Measurements from ENCODE around the gene VPS9D1. TPM values are rescaled to one million over a fixed set of nuclear protein-coding genes. Genes with fewer than 3 reads are reported as not detected.

The VPS9D1 gene
- total RNA-seq, 1 donor: 14.5 TPM

DNA sequence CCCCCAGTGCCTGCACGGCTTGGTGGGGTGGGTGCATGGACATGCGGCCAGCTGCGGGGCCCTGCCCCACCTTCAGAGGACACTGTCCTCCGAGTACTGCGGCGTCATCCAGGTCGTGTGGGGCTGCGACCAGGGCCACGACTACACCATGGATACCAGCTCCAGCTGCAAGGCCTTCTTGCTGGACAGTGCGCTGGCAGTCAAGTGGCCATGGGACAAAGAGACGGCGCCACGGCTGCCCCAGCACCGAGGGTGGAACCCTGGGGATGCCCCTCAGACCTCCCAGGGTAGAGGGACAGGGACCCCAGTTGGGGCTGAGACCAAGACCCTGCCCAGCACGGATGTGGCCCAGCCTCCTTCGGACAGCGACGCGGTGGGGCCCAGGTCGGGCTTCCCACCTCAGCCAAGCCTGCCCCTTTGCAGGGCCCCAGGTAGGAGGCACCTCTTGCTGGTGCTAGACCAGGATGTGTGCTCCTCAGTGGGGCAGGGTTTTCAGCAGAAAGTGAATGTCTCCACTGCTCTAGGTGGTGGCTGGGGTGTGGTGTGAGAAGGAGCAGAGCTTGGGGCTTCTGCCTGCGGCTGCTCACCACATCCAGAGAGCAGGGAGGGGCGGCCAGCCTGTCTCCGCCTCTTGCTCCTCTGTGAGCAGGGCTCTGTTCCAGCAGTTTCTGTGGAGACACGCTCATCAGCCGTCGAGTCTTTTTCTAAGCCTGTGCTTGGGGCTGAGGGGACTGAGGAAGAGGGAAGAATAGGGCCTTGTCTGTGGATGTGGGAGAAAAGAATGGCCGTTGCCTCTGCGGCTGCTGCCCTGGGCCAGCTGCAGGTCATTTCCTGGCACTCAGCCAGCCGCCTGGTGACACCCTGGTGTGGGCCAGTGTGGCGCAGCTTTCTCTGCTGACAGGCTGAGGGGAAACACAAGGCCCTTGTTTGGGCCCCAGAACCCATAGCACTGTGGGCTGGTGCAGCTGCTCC, 2.9 kb upstream of the VPS9D1 start:
- Histone ChIP-seq H3K79me2 (ENCODE audit: insufficient read depth, low read length) (peaks cover 57% of the 10 kb centered on the region), H4K20me1 (ENCODE audit: insufficient read depth, low read length) (peaks cover 28% of the 10 kb centered on the region), H3K4me1 (ENCODE audit: insufficient read depth, low read length) (peaks cover 26% of the 10 kb centered on the region), H3K27me3 (ENCODE audit: insufficient read depth, low read length) (no peaks in the 10 kb centered on the region), H3K27ac (ENCODE audit: low read depth, low read length) (no peak overlapping the region), H3K9me3 (ENCODE audit: low read depth, low read length) (no peaks in the 10 kb centered on the region), H3K4me3 (ENCODE audit: insufficient read depth, low read length) (no peak overlapping the region), H3K36me3 (ENCODE audit: insufficient read depth, low read length) (peaks cover 40% of the 10 kb centered on the region), H2AFZ (ENCODE audit: low read length) (no peak overlapping the region), H3K4me2 (ENCODE audit: insufficient read depth, low read length) (no peak overlapping the region)
- TF ChIP-seq, protein P1, sequence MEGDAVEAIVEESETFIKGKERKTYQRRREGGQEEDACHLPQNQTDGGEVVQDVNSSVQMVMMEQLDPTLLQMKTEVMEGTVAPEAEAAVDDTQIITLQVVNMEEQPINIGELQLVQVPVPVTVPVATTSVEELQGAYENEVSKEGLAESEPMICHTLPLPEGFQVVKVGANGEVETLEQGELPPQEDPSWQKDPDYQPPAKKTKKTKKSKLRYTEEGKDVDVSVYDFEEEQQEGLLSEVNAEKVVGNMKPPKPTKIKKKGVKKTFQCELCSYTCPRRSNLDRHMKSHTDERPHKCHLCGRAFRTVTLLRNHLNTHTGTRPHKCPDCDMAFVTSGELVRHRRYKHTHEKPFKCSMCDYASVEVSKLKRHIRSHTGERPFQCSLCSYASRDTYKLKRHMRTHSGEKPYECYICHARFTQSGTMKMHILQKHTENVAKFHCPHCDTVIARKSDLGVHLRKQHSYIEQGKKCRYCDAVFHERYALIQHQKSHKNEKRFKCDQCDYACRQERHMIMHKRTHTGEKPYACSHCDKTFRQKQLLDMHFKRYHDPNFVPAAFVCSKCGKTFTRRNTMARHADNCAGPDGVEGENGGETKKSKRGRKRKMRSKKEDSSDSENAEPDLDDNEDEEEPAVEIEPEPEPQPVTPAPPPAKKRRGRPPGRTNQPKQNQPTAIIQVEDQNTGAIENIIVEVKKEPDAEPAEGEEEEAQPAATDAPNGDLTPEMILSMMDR (IDR thresholded peaks at IDR 0.05; ENCODE audit: extremely low read depth, low read depth, low read length): no peak
- no peak for DNase-seq (ENCODE audit: insufficient read length, low spot score, missing footprints)

DNA sequence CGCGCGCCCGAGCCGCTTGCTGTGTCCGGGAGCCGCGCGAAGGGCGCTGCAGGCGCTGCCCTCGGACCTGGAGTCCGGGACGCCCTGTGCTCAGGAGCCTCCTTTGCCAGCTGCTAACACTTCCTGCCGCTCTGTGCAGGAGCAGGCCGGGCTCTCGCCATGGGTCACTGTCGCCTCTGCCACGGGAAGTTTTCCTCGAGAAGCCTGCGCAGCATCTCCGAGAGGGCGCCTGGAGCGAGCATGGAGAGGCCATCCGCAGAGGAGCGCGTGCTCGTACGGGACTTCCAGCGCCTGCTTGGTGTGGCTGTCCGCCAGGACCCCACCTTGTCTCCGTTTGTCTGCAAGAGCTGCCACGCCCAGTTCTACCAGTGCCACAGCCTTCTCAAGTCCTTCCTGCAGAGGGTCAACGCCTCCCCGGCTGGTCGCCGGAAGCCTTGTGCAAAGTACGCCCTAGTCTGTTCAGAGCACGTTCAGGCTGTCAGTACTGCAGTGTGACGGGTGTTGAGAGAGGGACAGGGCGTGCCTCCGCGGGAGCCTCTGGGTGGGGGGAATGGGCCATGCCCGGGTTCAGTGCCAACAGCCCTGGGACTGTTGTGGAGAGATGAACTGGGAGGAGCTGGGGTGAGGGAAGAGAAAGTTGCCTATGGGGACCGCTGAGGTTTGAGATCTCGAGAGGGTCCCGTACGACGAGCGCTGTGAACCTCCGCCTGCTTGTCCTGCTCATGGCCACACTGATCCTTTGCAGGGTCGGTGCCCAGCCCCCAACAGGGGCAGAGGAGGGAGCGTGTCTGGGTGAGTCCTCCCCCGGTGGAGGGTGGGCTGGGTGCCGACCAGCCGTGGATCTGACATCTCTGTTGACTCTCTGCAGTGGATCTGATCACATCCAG, 1.9 kb upstream of the VPS9D1 start:
- TF ChIP-seq, protein P1 (IDR thresholded peaks at IDR 0.05; ENCODE audit: extremely low read depth, low read depth, low read length): no peak
- Histone ChIP-seq H3K9me3 (ENCODE audit: low read depth, low read length) (no peaks in the 10 kb centered on the region), H3K4me2 (ENCODE audit: insufficient read depth, low read length) (peak overlapping the region; percentile 94), H3K79me2 (ENCODE audit: insufficient read depth, low read length) (peaks cover 62% of the 10 kb centered on the region), H3K4me3 (ENCODE audit: insufficient read depth, low read length) (peak overlapping the region; percentile 88), H3K4me1 (ENCODE audit: insufficient read depth, low read length) (peaks cover 26% of the 10 kb centered on the region), H3K36me3 (ENCODE audit: insufficient read depth, low read length) (peaks cover 36% of the 10 kb centered on the region), H4K20me1 (ENCODE audit: insufficient read depth, low read length) (peaks cover 32% of the 10 kb centered on the region), H2AFZ (ENCODE audit: low read length) (no peak overlapping the region), H3K27me3 (ENCODE audit: insufficient read depth, low read length) (no peaks in the 10 kb centered on the region), H3K27ac (ENCODE audit: low read depth, low read length) (peak overlapping the region; percentile 52)
- DNase-seq (ENCODE audit: insufficient read length, low spot score, missing footprints): no peak

DNA sequence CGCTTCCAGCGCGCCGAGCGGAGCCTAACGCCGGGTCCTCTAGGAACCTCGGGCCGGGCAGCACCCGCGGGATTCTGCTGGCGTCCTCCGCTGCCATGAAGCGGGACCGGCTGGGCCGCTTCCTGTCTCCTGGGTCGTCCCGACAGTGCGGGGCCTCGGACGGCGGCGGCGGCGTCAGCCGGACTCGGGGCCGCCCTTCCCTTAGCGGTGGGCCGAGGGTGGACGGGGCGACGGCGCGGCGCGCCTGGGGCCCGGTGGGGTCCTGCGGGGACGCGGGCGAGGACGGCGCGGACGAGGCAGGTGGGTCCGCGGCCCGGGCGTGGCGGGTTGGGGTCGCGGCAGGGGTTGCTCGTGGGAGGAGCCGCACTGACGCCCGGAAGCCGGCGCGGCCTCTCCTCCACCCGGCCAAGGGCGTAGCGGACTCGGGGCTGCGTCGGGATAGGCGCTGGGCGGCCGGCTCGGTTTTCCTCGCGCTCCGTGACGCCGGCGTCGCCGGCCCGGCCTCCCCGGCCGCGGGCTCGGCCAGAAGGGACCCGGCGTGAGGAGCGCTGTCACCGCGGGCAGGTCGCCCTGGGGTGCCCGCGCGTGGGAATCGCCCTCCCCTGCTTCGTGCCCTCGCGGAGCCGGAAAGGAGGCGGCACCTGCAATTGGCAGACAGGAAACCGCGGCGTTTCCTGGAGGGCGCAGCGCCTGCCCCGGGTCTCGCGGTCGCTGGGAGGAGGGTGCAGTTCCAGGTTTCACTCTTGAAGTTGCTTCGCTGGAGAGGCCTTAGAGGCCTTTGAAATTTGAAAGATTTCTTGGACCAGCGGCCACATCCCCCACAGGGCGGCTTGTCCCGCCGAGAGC, 1.1 kb upstream of the VPS9D1 start:
- H3K27ac ChIP-seq (ENCODE audit: low read depth, low read length): peak overlapping the region; percentile 52

More for the DNA sequence above, 1.1 kb upstream of the VPS9D1 start:
- peak; percentile 93 for DNase-seq (ENCODE audit: insufficient read length, low spot score, missing footprints)
- H3K4me1 ChIP-seq (ENCODE audit: insufficient read depth, low read length): peaks cover 26% of the 10 kb centered on the region
- H3K27me3 ChIP-seq (ENCODE audit: insufficient read depth, low read length): no peaks in the 10 kb centered on the region
- TF ChIP-seq, protein P1 (IDR thresholded peaks at IDR 0.05; ENCODE audit: extremely low read depth, low read depth, low read length): no peak
- H4K20me1 ChIP-seq (ENCODE audit: insufficient read depth, low read length): peaks cover 32% of the 10 kb centered on the region
- peak overlapping the region; percentile 94 for H3K4me2 ChIP-seq (ENCODE audit: insufficient read depth, low read length)
- no peak overlapping the region for H2AFZ ChIP-seq (ENCODE audit: low read length)
- peaks cover 60% of the 10 kb centered on the region for H3K79me2 ChIP-seq (ENCODE audit: insufficient read depth, low read length)
- no peaks in the 10 kb centered on the region for H3K9me3 ChIP-seq (ENCODE audit: low read depth, low read length)
- H3K36me3 ChIP-seq (ENCODE audit: insufficient read depth, low read length): peaks cover 27% of the 10 kb centered on the region
- peak overlapping the region; percentile 88 for H3K4me3 ChIP-seq (ENCODE audit: insufficient read depth, low read length)

Data from osteoblast (primary cell).